ENCODE measurements around the gene MYO7A.

DNA sequence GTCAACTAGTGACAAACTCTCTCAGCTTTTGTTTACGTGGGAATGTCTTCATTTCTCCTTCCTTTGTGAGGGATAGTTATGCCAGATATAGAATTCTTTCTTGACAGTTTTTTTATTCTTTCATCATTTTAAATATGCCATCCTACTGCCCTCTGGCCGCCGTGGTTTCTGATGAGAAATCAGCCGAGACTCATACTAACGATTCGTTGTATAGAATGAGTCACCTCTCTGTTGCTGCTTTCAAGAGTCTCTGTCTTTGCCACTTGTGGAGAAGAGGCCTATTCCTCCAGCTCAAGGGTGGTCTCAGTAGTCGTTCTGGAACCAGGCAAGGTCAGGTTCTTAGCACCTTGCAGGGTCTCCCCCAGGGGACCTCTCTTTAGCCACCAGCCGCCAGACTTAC, 8.0 kb downstream of the MYO7A start:
- TF ChIP-seq POLR2A (IDR thresholded peaks at IDR 0.05) = no peak
- TF ChIP-seq, protein P1, sequence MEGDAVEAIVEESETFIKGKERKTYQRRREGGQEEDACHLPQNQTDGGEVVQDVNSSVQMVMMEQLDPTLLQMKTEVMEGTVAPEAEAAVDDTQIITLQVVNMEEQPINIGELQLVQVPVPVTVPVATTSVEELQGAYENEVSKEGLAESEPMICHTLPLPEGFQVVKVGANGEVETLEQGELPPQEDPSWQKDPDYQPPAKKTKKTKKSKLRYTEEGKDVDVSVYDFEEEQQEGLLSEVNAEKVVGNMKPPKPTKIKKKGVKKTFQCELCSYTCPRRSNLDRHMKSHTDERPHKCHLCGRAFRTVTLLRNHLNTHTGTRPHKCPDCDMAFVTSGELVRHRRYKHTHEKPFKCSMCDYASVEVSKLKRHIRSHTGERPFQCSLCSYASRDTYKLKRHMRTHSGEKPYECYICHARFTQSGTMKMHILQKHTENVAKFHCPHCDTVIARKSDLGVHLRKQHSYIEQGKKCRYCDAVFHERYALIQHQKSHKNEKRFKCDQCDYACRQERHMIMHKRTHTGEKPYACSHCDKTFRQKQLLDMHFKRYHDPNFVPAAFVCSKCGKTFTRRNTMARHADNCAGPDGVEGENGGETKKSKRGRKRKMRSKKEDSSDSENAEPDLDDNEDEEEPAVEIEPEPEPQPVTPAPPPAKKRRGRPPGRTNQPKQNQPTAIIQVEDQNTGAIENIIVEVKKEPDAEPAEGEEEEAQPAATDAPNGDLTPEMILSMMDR (IDR thresholded peaks at IDR 0.05) = no peak

Measured in thyroid gland (tissue), 4 donors.